Osteoblast (primary cell): ENCODE results near the gene VTN. TPM values are rescaled to one million over a fixed set of nuclear protein-coding genes. Genes with fewer than 3 reads are reported as not detected.

Source experiments
- DNase-seq: peaks from one replicate; pipeline ENCODE4 v3.0.0; 2011; ENCODE audit warnings: low spot score, mixed read lengths; ENCODE audit not compliant: insufficient read length; ENCODE audit errors: missing footprints
- H2AFZ ChIP-seq: 2 replicates; pipeline ENCODE4 v1.6.0; 2011; ENCODE audit warnings: mild to moderate bottlenecking, low read length
- H3K27ac ChIP-seq: 2 replicates; pipeline ENCODE4 v1.5.1; 2011; ENCODE audit warnings: mild to moderate bottlenecking, low read depth, low read length, moderate library complexity
- H3K27me3 ChIP-seq: 2 replicates; pipeline ENCODE4 v1.6.0; 2012; ENCODE audit warnings: mild to moderate bottlenecking, control low read depth, inconsistent platforms, low read length, moderate library complexity; ENCODE audit not compliant: insufficient read depth
- H3K36me3 ChIP-seq: 2 replicates; pipeline ENCODE4 v1.5.1; 2011; ENCODE audit warnings: mild to moderate bottlenecking, low read length, control low read depth, moderate library complexity; ENCODE audit not compliant: insufficient read depth
- H3K4me1 ChIP-seq: 2 replicates; pipeline ENCODE4 v1.5.1; 2011; ENCODE audit warnings: mild to moderate bottlenecking, low read length, control low read depth, moderate library complexity; ENCODE audit not compliant: insufficient read depth
- H3K4me2 ChIP-seq: 2 replicates; pipeline ENCODE4 v1.6.0; 2011; ENCODE audit warnings: mild to moderate bottlenecking, low read length; ENCODE audit not compliant: insufficient read depth
- H3K4me3 ChIP-seq: fragments of 200-600 bp; sonication (generic); 3 replicates; pipeline ENCODE4 v1.5.1; 2012; ENCODE audit warnings: mild to moderate bottlenecking, low read length, inconsistent platforms; ENCODE audit not compliant: insufficient read depth
- H3K79me2 ChIP-seq: 2 replicates; pipeline ENCODE4 v1.6.0; 2012; ENCODE audit warnings: mild to moderate bottlenecking, low read length, control low read depth, inconsistent platforms; ENCODE audit not compliant: insufficient read depth
- H3K9me3 ChIP-seq: 2 replicates; pipeline ENCODE4 v1.5.1; 2011; ENCODE audit warnings: low read depth, low read length, control low read depth
- H4K20me1 ChIP-seq: 2 replicates; pipeline ENCODE4 v1.6.0; 2012; ENCODE audit warnings: mild to moderate bottlenecking, low read length, control low read depth; ENCODE audit not compliant: insufficient read depth
- total RNA-seq: library from RNA; depleted of rRNA; stranded (reverse); fragments of >200 nt; gene quantifications from 2 replicates; pipeline ENCODE4 v1.2.3, GENCODE V29; 2012
- TF ChIP-seq, protein P1 (sequence below): IDR thresholded peaks from 2 replicates; pipeline ENCODE4 v1.5.1; 2011; ENCODE audit warnings: mild to moderate bottlenecking, low read depth, low read length, moderate library complexity; ENCODE audit errors: extremely low read depth

Gene VTN
- total RNA-seq, 1 donor, result not detected

DNA sequence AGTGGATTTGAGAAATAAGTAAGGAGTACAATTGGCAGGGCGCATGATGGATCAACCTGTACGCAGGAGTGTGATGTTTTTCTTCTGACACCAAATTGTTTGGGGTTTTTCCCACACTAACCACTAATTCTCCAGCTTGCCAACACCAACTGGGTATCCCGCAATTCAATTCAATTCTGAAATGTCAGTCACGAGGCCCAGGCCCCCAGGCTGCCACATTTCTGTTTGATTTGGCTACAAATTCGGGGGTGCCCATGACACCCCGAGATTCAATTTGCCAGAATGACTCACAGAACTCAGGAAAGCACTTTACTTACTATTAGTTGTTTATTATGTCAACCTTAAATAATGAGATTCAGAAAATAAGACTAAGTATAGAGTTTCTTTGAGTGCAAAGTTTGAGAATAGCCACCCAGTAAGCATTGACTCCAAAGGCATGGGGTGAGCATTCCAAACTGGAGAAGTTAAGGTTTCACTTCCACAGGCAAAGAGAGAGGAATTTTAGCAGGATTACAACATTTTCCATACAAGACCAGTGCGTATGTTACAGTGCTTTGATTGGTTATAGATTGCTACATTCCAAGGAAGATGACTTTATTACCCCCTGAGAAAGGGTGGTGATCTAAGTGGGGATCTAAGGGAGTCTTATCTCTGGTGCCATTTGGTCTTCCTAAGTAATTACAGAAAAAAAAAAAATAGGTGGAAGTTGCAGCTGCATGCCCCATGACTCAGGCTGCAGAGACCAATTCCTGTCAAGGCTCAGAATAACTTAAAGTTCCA, 24.4 kb upstream of the VTN start:
- H3K27me3 ChIP-seq, result no peaks in the 10 kb centered on the region
- H2AFZ ChIP-seq, result no peak overlapping the region
- H3K9me3 ChIP-seq, result no peaks in the 10 kb centered on the region
- no peak overlapping the region for H3K27ac ChIP-seq
- H4K20me1 ChIP-seq, result peaks cover 7% of the 10 kb centered on the region
- TF ChIP-seq, protein P1, sequence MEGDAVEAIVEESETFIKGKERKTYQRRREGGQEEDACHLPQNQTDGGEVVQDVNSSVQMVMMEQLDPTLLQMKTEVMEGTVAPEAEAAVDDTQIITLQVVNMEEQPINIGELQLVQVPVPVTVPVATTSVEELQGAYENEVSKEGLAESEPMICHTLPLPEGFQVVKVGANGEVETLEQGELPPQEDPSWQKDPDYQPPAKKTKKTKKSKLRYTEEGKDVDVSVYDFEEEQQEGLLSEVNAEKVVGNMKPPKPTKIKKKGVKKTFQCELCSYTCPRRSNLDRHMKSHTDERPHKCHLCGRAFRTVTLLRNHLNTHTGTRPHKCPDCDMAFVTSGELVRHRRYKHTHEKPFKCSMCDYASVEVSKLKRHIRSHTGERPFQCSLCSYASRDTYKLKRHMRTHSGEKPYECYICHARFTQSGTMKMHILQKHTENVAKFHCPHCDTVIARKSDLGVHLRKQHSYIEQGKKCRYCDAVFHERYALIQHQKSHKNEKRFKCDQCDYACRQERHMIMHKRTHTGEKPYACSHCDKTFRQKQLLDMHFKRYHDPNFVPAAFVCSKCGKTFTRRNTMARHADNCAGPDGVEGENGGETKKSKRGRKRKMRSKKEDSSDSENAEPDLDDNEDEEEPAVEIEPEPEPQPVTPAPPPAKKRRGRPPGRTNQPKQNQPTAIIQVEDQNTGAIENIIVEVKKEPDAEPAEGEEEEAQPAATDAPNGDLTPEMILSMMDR, result no peak
- no peak overlapping the region for H3K4me3 ChIP-seq
- peaks cover 2% of the 10 kb centered on the region for H3K36me3 ChIP-seq
- H3K4me1 ChIP-seq, result peaks cover 9% of the 10 kb centered on the region
- DNase-seq, result peak; percentile 89
- H3K4me2 ChIP-seq, result no peak overlapping the region
- no peaks in the 10 kb centered on the region for H3K79me2 ChIP-seq

DNA sequence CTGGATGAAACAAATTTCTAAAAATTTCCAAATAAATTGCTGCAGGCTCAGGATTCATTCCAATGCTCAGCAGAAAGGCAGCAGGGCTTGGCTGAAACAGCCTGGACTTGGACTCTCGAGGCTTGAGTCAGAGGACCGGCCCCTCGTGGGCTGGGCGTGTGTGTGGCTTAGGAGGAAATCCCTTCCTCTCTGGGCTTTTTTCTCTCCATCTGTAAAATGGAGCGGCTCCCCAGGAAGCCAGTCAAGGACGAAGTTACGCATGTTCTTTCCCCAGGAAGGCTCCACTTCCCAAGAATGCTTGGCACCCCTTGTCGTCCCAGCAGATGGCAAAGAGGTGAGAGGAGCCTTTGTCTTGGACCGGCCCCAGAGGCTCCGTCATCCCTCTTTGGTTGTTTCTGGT, 22.4 kb upstream of the VTN start:
- Histone ChIP-seq H3K4me2 (no peak overlapping the region), H3K4me1 (peaks cover 4% of the 10 kb centered on the region), H3K36me3 (no peaks in the 10 kb centered on the region), H3K9me3 (no peaks in the 10 kb centered on the region), H3K27ac (no peak overlapping the region), H2AFZ (no peak overlapping the region), H4K20me1 (peaks cover 3% of the 10 kb centered on the region), H3K79me2 (no peaks in the 10 kb centered on the region), H3K27me3 (no peaks in the 10 kb centered on the region), H3K4me3 (no peak overlapping the region)
- TF ChIP-seq, protein P1, result no peak
- DNase-seq, result peak; percentile 92

DNA sequence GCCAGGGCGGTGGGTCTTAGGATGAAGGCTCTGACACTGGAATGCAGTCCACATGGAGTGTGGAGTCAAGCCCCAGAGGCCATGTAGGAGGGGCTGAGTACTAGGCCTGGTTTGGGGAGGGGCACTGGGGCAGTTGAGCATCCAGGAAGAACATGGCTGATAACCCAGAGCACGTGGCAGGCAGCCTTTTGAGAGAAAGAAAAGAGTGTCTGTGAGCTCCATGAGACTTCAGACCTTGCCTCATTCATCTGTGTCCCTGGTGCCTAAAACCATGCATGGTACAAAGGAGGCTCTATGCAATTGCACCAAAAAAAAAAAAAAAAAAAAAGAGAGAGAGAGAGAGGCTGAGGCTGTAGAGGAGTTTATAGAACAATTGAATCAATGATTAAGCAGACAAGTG, 21.3 kb upstream of the VTN start:
- no peaks in the 10 kb centered on the region for H3K9me3 ChIP-seq
- H3K4me2 ChIP-seq, result no peak overlapping the region
- H3K79me2 ChIP-seq, result no peaks in the 10 kb centered on the region
- no peak overlapping the region for H3K27ac ChIP-seq
- DNase-seq, result no peak
- H3K4me3 ChIP-seq, result no peak overlapping the region
- H3K4me1 ChIP-seq, result peaks cover 4% of the 10 kb centered on the region
- TF ChIP-seq, protein P1, result no peak
- H2AFZ ChIP-seq, result no peak overlapping the region
- no peaks in the 10 kb centered on the region for H3K27me3 ChIP-seq
- peaks cover 3% of the 10 kb centered on the region for H4K20me1 ChIP-seq
- H3K36me3 ChIP-seq, result no peaks in the 10 kb centered on the region

DNA sequence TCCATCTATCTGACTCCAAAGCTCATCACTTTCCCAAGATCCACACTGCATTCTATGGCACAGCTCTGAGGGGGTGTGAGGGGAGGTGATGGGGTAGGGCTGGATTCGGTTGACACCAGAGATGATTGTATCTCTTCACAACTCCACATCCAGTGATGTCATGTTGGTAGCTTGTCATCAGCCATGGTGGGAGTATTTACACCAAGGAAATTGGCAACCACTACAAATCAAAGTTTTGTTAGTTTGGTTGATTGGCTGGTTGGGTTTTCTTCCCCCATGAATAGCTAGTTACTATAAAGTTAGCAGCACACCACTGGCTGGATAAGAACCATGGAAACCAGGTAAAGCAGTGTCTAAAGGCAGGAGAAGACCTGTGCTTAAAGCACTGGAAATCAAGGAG, 20.9 kb upstream of the VTN start:
- no peaks in the 10 kb centered on the region for H3K27me3 ChIP-seq
- TF ChIP-seq, protein P1, result no peak
- no peak overlapping the region for H3K4me3 ChIP-seq
- peaks cover 4% of the 10 kb centered on the region for H3K4me1 ChIP-seq
- no peak for DNase-seq
- no peak overlapping the region for H2AFZ ChIP-seq
- peaks cover 3% of the 10 kb centered on the region for H4K20me1 ChIP-seq
- no peaks in the 10 kb centered on the region for H3K36me3 ChIP-seq
- no peak overlapping the region for H3K27ac ChIP-seq
- H3K9me3 ChIP-seq, result no peaks in the 10 kb centered on the region
- no peak overlapping the region for H3K4me2 ChIP-seq
- H3K79me2 ChIP-seq, result no peaks in the 10 kb centered on the region
